ENCODE measurements around the gene TRAPPC6A. TPM values are rescaled to one million over a fixed set of nuclear protein-coding genes. Genes with fewer than 3 reads are reported as not detected.

The TRAPPC6A gene
- total and polyA plus RNA-seq, 2 of the 13 experiments (the other 11 are each of a cell fraction or from before 2014, with no cell fraction given): 6.5 to 21.0 TPM

GRCh38 chr19:45168767-45169351 is 9.2 kb downstream of the TRAPPC6A start (continued):
- TF ChIP-seq ZNF747 (CRISPR knock-in tag; IDR thresholded peaks at IDR 0.05; ENCODE audit: borderline replicate concordance) (no peak), MIER3 (CRISPR knock-in tag; IDR thresholded peaks at IDR 0.05; ENCODE audit: borderline replicate concordance) (no peak), ZHX2 (IDR thresholded peaks at IDR 0.05; ENCODE audit: low read depth) (no peak), ZHX2 (CRISPR knock-in tag; IDR thresholded peaks at IDR 0.05; ENCODE audit: borderline replicate concordance) (no peak), REL (CRISPR knock-in tag; conservative IDR thresholded peaks at IDR 0.05) (no peak), CENPX (CRISPR knock-in tag; IDR thresholded peaks at IDR 0.05) (no peak), FOXA1 (IDR thresholded peaks at IDR 0.05) (no peak), FOXA1 (CRISPR knock-in tag; IDR thresholded peaks at IDR 0.05) (no peak), DNMT1 (CRISPR knock-in tag; IDR thresholded peaks at IDR 0.05) (no peak), ZNF646 (CRISPR knock-in tag; IDR thresholded peaks at IDR 0.05) (no peak), ZNF24 (IDR thresholded peaks at IDR 0.05) (no peak), TERF1 (CRISPR knock-in tag; IDR thresholded peaks at IDR 0.05) (no peak), ZNF660 (CRISPR knock-in tag; IDR thresholded peaks at IDR 0.05; ENCODE audit: borderline replicate concordance, low read depth) (no peak), ZNF776 (CRISPR knock-in tag; IDR thresholded peaks at IDR 0.05) (no peak), ZSCAN30 (CRISPR knock-in tag; IDR thresholded peaks at IDR 0.05) (no peak)

Data from HepG2 (cell line).